Erythroblast (primary cell): ENCODE measurements around the gene CEP85L.

Experiments used
- GATA1 ChIP-seq: IDR thresholded peaks from 2 replicates; pipeline ENCODE4 v1.6.1; 2011; ENCODE audit warnings: low read depth, mild to moderate bottlenecking, control low read depth, low read length, moderate library complexity
- POLR2A ChIP-seq: IDR thresholded peaks from 2 replicates; pipeline ENCODE4 v1.6.1; 2011; ENCODE audit warnings: mild to moderate bottlenecking, low read length

GRCh38 chr6:118558464-118559217 is 92.8 kb downstream of the CEP85L start:
- TF ChIP-seq POLR2A (no peak), GATA1 (no peak)
